Measurements from ENCODE around the gene IGSF6. TPM values are rescaled to one million over a fixed set of nuclear protein-coding genes. Genes with fewer than 3 reads are reported as not detected.

IGSF6 gene
- total and polyA plus RNA-seq, 9 of the 15 experiments (the other 6 are each of a cell fraction or from before 2014, with no cell fraction given) = 0.07 TPM; not detected in 8

DNA sequence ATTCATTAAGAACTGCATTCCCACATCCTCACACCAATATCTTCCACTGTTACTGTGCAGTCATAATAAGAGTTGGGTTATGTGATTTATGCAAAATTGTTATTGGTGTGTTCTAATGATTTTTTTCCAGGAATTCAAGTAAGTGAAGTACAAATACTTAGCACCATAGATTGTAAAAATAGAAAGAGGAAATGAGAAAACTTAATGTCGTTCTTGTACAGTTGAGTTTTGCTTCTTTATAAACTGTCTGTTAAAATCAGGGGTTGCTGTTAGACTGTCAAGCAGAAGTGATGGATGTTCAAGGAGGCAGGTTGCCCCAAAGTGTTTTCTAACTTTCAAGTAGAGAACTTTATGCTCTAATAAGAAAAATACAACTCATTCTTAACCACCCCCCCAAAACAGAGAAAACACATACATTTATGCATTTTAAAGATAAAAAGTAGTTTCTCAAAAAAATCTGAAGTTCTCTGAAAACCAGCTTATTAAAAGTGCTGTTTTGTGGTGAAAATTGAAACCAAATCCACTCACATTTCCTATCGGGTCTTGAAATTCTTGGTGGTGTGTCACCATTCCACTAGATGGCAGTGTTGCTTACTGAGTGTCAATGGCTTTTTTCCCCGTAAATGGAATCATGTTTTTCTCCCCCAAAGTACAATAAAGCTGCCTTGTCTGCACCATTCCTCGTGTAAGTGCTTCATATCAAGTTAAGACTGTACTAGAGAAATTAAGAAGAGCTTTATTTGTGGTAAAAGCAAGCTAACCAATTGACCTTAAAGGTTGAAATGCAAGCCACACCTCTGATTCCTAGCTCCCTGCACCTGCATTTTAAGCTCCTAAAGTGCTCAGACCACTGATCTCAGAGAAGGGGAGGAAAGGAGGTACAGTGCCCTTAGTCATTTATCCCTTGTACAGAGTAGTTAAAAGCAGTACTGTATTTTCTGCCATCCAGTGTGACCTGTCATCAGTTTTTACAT, 4.7 kb upstream of the IGSF6 start:
- no peak overlapping the region for H3K27ac ChIP-seq (ENCODE audit: extremely low read depth, low read depth, low read length)
- peak; percentile 89 for FAIRE-seq
- H3K9ac ChIP-seq (ENCODE audit: insufficient read depth in 1 of 2, low read depth in 2 of 2, low read length in 2 of 2) = no peak overlapping the region
- ATAC-seq = peak; percentile 67
- H3K79me2 ChIP-seq (ENCODE audit: control insufficient read depth, insufficient read depth, low read length) = no peaks in the 10 kb centered on the region
- no peaks in the 10 kb centered on the region for H3K9me1 ChIP-seq (ENCODE audit: control insufficient read depth, insufficient read depth, low read length)
- H4K20me1 ChIP-seq (replicated peaks; ENCODE audit: control insufficient read depth, insufficient read depth, low read length) = no peaks in the 10 kb centered on the region
- H3K27me3 ChIP-seq (ENCODE audit: control insufficient read depth in 2 of 2, insufficient read depth in 2 of 2, low read length in 2 of 2) = no peaks in the 10 kb centered on the region
- H3K4me3 ChIP-seq = no peak overlapping the region
- in situ Hi-C loops (cut with MboI) = loop anchor here (5.0 kb wide), 1 partner anchor 50 kb away; no protein-coding TSS in a partner anchor
- no TSS peak for BruUV-seq (replicated peaks)
- WGBS (ENCODE audit: insufficient coverage, low coverage, missing lambda C conversion rate) = 3% methylated on average over 4 of the region's 4 CpGs
- no peak overlapping the region for H2AFZ ChIP-seq (ENCODE audit: low read depth, low read length)
- DNase-seq (ENCODE audit: extremely low read depth in 1 of 4, low spot score in 3 of 4) = peak; percentile 64 to 72 (median 68)
- H3K36me3 ChIP-seq (ENCODE audit: control insufficient read depth, insufficient read depth, low read length) = peaks cover 17% of the 10 kb centered on the region; the same call in 2 of the 3 replicates
- no peaks in the 10 kb centered on the region for H3K4me1 ChIP-seq (replicated peaks in 1 of 2; ENCODE audit: control insufficient read depth in 2 of 2, insufficient read depth in 2 of 2, low read length in 2 of 2)
- no peak overlapping the region for H3K4me2 ChIP-seq (ENCODE audit: insufficient read depth, low read length)
- ChIA-PET POLR2A (interaction anchor here (1.3 kb wide), 1 partner anchor 45 kb away, joined by 3 read pairs; no protein-coding TSS in a partner anchor), CTCF (ENCODE audit: low intra/inter-chr PET ratio) (interaction anchor here (0.7 to 1.1 kb wide), 3 partner anchors 52 to 529 kb away, joined by 3 read pairs; no protein-coding TSS in a partner anchor)
- H3K9me3 ChIP-seq (replicated peaks; ENCODE audit: control insufficient read depth, insufficient read depth, low read depth, low read length) = no peaks in the 10 kb centered on the region
- intact Hi-C loops (cut with micrococcal nuclease) = loop anchor here (1.0 to 5.0 kb wide), 2 partner anchors 50 to 73 kb away; no protein-coding TSS in a partner anchor
- TF ChIP-seq, protein P1, sequence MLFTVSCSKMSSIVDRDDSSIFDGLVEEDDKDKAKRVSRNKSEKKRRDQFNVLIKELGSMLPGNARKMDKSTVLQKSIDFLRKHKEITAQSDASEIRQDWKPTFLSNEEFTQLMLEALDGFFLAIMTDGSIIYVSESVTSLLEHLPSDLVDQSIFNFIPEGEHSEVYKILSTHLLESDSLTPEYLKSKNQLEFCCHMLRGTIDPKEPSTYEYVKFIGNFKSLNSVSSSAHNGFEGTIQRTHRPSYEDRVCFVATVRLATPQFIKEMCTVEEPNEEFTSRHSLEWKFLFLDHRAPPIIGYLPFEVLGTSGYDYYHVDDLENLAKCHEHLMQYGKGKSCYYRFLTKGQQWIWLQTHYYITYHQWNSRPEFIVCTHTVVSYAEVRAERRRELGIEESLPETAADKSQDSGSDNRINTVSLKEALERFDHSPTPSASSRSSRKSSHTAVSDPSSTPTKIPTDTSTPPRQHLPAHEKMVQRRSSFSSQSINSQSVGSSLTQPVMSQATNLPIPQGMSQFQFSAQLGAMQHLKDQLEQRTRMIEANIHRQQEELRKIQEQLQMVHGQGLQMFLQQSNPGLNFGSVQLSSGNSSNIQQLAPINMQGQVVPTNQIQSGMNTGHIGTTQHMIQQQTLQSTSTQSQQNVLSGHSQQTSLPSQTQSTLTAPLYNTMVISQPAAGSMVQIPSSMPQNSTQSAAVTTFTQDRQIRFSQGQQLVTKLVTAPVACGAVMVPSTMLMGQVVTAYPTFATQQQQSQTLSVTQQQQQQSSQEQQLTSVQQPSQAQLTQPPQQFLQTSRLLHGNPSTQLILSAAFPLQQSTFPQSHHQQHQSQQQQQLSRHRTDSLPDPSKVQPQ (CRISPR knock-in tag; IDR thresholded peaks at IDR 0.05; ENCODE audit: borderline replicate concordance) = no peak
- no peak for TF ChIP-seq PHB2 (IDR thresholded peaks at IDR 0.05; ENCODE audit: low read depth)
- TF ChIP-seq, protein P2, sequence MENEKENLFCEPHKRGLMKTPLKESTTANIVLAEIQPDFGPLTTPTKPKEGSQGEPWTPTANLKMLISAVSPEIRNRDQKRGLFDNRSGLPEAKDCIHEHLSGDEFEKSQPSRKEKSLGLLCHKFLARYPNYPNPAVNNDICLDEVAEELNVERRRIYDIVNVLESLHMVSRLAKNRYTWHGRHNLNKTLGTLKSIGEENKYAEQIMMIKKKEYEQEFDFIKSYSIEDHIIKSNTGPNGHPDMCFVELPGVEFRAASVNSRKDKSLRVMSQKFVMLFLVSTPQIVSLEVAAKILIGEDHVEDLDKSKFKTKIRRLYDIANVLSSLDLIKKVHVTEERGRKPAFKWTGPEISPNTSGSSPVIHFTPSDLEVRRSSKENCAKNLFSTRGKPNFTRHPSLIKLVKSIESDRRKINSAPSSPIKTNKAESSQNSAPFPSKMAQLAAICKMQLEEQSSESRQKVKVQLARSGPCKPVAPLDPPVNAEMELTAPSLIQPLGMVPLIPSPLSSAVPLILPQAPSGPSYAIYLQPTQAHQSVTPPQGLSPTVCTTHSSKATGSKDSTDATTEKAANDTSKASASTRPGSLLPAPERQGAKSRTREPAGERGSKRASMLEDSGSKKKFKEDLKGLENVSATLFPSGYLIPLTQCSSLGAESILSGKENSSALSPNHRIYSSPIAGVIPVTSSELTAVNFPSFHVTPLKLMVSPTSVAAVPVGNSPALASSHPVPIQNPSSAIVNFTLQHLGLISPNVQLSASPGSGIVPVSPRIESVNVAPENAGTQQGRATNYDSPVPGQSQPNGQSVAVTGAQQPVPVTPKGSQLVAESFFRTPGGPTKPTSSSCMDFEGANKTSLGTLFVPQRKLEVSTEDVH (IDR thresholded peaks at IDR 0.05; ENCODE audit: low read depth, partially characterized antibody) = no peak
- TF ChIP-seq SMC3 (conservative IDR thresholded peaks at IDR 0.05; ENCODE audit: insufficient read depth, low read depth, low read length) = peak; percentile 60
- TF ChIP-seq SRSF9 (IDR thresholded peaks at IDR 0.05; ENCODE audit: borderline replicate concordance, low read depth, low read length) = no peak
- TF ChIP-seq ZNF589 (CRISPR knock-in tag; IDR thresholded peaks at IDR 0.05; ENCODE audit: low read depth) = no peak
- no peak for TF ChIP-seq ILK (tag; IDR thresholded peaks at IDR 0.05; ENCODE audit: borderline replicate concordance, low read depth)
- TF ChIP-seq CC2D1A (IDR thresholded peaks at IDR 0.05) = no peak
- TF ChIP-seq POLR2H (tag; IDR thresholded peaks at IDR 0.05; ENCODE audit: low read depth) = peak; percentile 42; the same call in 1 of the 2 replicates
- TF ChIP-seq KAT7 (CRISPR knock-in tag; IDR thresholded peaks at IDR 0.05; ENCODE audit: borderline replicate concordance) = no peak
- no peak for TF ChIP-seq ZNF174 (CRISPR knock-in tag; IDR thresholded peaks at IDR 0.05)
- TF ChIP-seq ZFP91 (CRISPR knock-in tag; IDR thresholded peaks at IDR 0.05) = no peak
- no peak for TF ChIP-seq HNRNPLL (IDR thresholded peaks at IDR 0.05; ENCODE audit: low read depth, low read length, poor library complexity, severe bottlenecking)
